SU-DHL-6 (cell line): ENCODE data around the gene DIP2C.

ENCODE experiments used
- H2AFZ ChIP-seq: fragments of 200-600 bp; sonication (generic); 2 replicates; pipeline ENCODE4 v1.6.1; 2014; ENCODE audit warnings: low read depth, mild to moderate bottlenecking, moderate library complexity, mixed read lengths, antibody characterized with exemption, low read length; ENCODE audit not compliant: severe bottlenecking
- H3F3A ChIP-seq: fragments of 200-600 bp; shearing (Covaris generic); 2 replicates; pipeline ENCODE4 v1.6.0; 2016; ENCODE audit warnings: antibody characterized with exemption, mild to moderate bottlenecking; ENCODE audit not compliant: insufficient read depth
- H3K27ac ChIP-seq: fragments of 200-600 bp; sonication (generic); 2 replicates; pipeline ENCODE4 v1.5.1; 2016; ENCODE audit warnings: low read depth, mild to moderate bottlenecking, low read length, moderate library complexity, mixed read lengths
- H3K27me3 ChIP-seq: fragments of 200-600 bp; sonication (generic), shearing (Covaris generic); 2 replicates; pipeline ENCODE4 v1.6.0; 2014; ENCODE audit warnings: mild to moderate bottlenecking, low read length
- H3K36me3 ChIP-seq: fragments of 200-600 bp; sonication (generic); 2 replicates; pipeline ENCODE4 v1.6.1; 2014; ENCODE audit warnings: mild to moderate bottlenecking, low read length, mixed read lengths
- H3K4me2 ChIP-seq: fragments of 300-600, 200-600 bp; shearing (Covaris generic), sonication (generic); 2 replicates; pipeline ENCODE4 v1.6.0; 2014; ENCODE audit warnings: low read length, low read depth, mild to moderate bottlenecking; ENCODE audit not compliant: poor library complexity, severe bottlenecking
- H3K4me3 ChIP-seq: fragments of 200-600 bp; sonication (generic); 2 replicates; pipeline ENCODE4 v1.5.1; 2014; ENCODE audit warnings: antibody characterized with exemption, low read length, mild to moderate bottlenecking, mixed read lengths; ENCODE audit not compliant: insufficient read depth, poor library complexity, severe bottlenecking
- H3K79me2 ChIP-seq: fragments of 200-600 bp; sonication (generic); 2 replicates; pipeline ENCODE4 v1.6.1; 2014; ENCODE audit warnings: mild to moderate bottlenecking, low read length, moderate library complexity; ENCODE audit not compliant: insufficient read depth
- H3K9ac ChIP-seq: fragments of 200-600 bp; sonication (generic); 2 replicates; pipeline ENCODE4 v1.7.0; 2014; ENCODE audit warnings: mild to moderate bottlenecking, low read length
- H3K9me2 ChIP-seq: fragments of 200-600 bp; sonication (generic); replicated peaks from 2 replicates; pipeline ENCODE4 v1.6.1; 2014; ENCODE audit warnings: low read length; ENCODE audit not compliant: insufficient read depth
- H3K9me3 ChIP-seq: fragments of 200-600 bp; sonication (generic); 2 replicates; pipeline ENCODE4 v1.6.1; 2014; ENCODE audit warnings: low read length, mixed read lengths; ENCODE audit not compliant: insufficient read depth
- H4K20me1 ChIP-seq: fragments of 200-600 bp; sonication (generic); 2 replicates; pipeline ENCODE4 v1.6.1; 2014; ENCODE audit warnings: low read depth, mild to moderate bottlenecking, antibody characterized with exemption, low read length, moderate library complexity, mixed read lengths
- EZH2phosphoT487 ChIP-seq: fragments of 200-600 bp; sonication (generic), shearing (Covaris generic); conservative IDR thresholded peaks from 2 replicates; pipeline ENCODE4 v1.6.1; 2018; ENCODE audit warnings: mild to moderate bottlenecking, antibody characterized with exemption, low read length, moderate library complexity, mixed read lengths
- TF ChIP-seq, protein P1 (sequence below): fragments of 200-600 bp; sonication (generic); IDR thresholded peaks from one replicate; pipeline ENCODE4 v1.5.1; 2017; ENCODE audit warnings: antibody characterized with exemption, mild to moderate bottlenecking, low read length, moderate library complexity; ENCODE audit not compliant: insufficient read depth, poor library complexity, severe bottlenecking

DIP2C gene

DNA sequence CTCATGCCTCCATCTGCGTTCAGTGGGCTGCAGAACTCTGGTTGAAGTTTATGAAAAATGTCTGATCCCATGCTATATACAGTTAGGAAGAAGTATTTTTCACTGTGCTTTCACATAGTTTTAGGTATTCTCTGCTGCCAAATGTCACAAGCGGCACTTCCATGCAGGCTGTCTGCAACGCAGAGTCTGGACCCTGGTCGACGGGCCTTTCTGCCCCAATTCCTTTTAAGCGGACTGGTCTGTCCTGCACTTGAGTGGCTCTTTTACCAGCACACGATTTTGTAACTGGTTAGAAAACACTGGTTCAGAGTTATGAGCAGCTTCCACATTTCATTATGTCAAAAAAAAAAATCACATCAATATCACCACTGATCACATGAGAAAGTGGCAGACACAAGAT is 143.0 kb downstream of the DIP2C start:
- TF ChIP-seq, protein P1, sequence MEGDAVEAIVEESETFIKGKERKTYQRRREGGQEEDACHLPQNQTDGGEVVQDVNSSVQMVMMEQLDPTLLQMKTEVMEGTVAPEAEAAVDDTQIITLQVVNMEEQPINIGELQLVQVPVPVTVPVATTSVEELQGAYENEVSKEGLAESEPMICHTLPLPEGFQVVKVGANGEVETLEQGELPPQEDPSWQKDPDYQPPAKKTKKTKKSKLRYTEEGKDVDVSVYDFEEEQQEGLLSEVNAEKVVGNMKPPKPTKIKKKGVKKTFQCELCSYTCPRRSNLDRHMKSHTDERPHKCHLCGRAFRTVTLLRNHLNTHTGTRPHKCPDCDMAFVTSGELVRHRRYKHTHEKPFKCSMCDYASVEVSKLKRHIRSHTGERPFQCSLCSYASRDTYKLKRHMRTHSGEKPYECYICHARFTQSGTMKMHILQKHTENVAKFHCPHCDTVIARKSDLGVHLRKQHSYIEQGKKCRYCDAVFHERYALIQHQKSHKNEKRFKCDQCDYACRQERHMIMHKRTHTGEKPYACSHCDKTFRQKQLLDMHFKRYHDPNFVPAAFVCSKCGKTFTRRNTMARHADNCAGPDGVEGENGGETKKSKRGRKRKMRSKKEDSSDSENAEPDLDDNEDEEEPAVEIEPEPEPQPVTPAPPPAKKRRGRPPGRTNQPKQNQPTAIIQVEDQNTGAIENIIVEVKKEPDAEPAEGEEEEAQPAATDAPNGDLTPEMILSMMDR: no peak
- TF ChIP-seq EZH2phosphoT487: no peak
- Histone ChIP-seq H3K27ac (no peak overlapping the region), H3K27me3 (no peaks in the 10 kb centered on the region), H3K4me3 (no peak overlapping the region), H4K20me1 (no peaks in the 10 kb centered on the region), H2AFZ (no peak overlapping the region), H3F3A (no peaks in the 10 kb centered on the region), H3K79me2 (no peaks in the 10 kb centered on the region), H3K9ac (no peak overlapping the region), H3K9me3 (no peaks in the 10 kb centered on the region), H3K36me3 (no peaks in the 10 kb centered on the region), H3K4me2 (no peak overlapping the region), H3K9me2 (no peaks in the 10 kb centered on the region)

- no peaks in the 10 kb centered on the region for H3K9me3 ChIP-seq
- no peak overlapping the region for H3K4me3 ChIP-seq
- no peak overlapping the region for H3K4me2 ChIP-seq
- no peaks in the 10 kb centered on the region for H3K9me2 ChIP-seq
- TF ChIP-seq, protein P1: no peak
- no peak for TF ChIP-seq EZH2phosphoT487
- no peaks in the 10 kb centered on the region for H3K27me3 ChIP-seq
- peaks cover 8% of the 10 kb centered on the region for H3F3A ChIP-seq
- no peaks in the 10 kb centered on the region for H3K79me2 ChIP-seq
- H3K36me3 ChIP-seq: no peaks in the 10 kb centered on the region
- H2AFZ ChIP-seq: no peak overlapping the region
- no peaks in the 10 kb centered on the region for H4K20me1 ChIP-seq
- H3K9ac ChIP-seq: no peak overlapping the region
- H3K27ac ChIP-seq: no peak overlapping the region
Observed at GRCh38 chr10:543862-544822, 145.3 kb downstream of the DIP2C start.

DNA sequence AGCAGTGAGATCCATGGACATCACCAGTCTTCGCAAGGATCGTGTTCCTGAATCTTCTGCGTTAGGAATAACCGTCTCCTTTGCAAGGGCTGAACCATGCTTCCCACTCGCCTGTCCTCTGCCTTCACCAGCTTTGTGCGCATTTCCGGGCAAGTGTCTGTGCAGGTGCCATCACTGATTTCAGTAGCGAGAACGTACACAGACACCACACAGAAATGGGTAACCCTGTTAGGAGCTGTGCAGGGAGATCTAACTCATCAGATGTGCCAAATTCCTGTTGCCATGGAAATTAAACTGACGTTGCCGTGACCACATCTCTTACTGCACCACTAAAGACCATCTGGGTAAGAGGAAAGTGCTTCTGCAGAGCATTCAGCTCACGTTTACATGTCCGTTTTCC is 146.3 kb downstream of the DIP2C start:
- Histone ChIP-seq H3K4me3 (no peak overlapping the region), H3K27ac (no peak overlapping the region), H3F3A (peaks cover 8% of the 10 kb centered on the region), H3K4me2 (no peak overlapping the region), H2AFZ (no peak overlapping the region), H3K9ac (no peak overlapping the region), H3K9me2 (no peaks in the 10 kb centered on the region), H3K36me3 (no peaks in the 10 kb centered on the region), H4K20me1 (no peaks in the 10 kb centered on the region), H3K27me3 (no peaks in the 10 kb centered on the region), H3K9me3 (no peaks in the 10 kb centered on the region), H3K79me2 (no peaks in the 10 kb centered on the region)
- no peak for TF ChIP-seq EZH2phosphoT487
- TF ChIP-seq, protein P1: no peak
